Smooth muscle cell (in vitro differentiated cells): Measurements from ENCODE around the gene SEMG1. TPM values are rescaled to one million over a fixed set of nuclear protein-coding genes. Genes with fewer than 3 reads are reported as not detected.

Experiments
- DNase-seq: peaks from one replicate; lab custom pipeline; 2025; ENCODE audit not compliant: unreplicated experiment; lab: John Stamatoyannopoulos, UW
- H2AFZ ChIP-seq: fragments of 200-600 bp; sonication (generic); 2 replicates; pipeline ENCODE4 v1.6.0; 2016; ENCODE audit warnings: antibody characterized with exemption, low read depth, mild to moderate bottlenecking
- H3F3A ChIP-seq: fragments of 200-600 bp; sonication (generic); 2 replicates; pipeline ENCODE4 v1.6.0; 2017; ENCODE audit warnings: antibody characterized with exemption, low read depth
- H3K27ac ChIP-seq: fragments of 200-600 bp; sonication (generic); 2 replicates; pipeline ENCODE4 v1.5.1; 2016; ENCODE audit warnings: low read depth, mild to moderate bottlenecking
- H3K27me3 ChIP-seq: fragments of 200-600 bp; sonication (generic); 2 replicates; pipeline ENCODE4 v1.6.1; 2016; ENCODE audit warnings: low read depth, mild to moderate bottlenecking
- H3K36me3 ChIP-seq: fragments of 200-600 bp; sonication (generic); 2 replicates; pipeline ENCODE4 v1.5.1; 2016; ENCODE audit warnings: low read depth
- H3K4me1 ChIP-seq: fragments of 200-600 bp; sonication (generic); 2 replicates; pipeline ENCODE4 v1.5.1; 2016; ENCODE audit warnings: low read depth
- H3K4me2 ChIP-seq: fragments of 200-600 bp; sonication (generic); 2 replicates; pipeline ENCODE4 v1.6.0; 2016; ENCODE audit warnings: mild to moderate bottlenecking
- H3K4me3 ChIP-seq: fragments of 200-600 bp; sonication (generic); 2 replicates; pipeline ENCODE4 v1.5.1; 2016; ENCODE audit warnings: mild to moderate bottlenecking
- H3K79me2 ChIP-seq: fragments of 200-600 bp; sonication (generic); 2 replicates; pipeline ENCODE4 v1.6.0; 2016; ENCODE audit warnings: low read depth, mild to moderate bottlenecking
- H3K9ac ChIP-seq: fragments of 200-600 bp; sonication (generic); 2 replicates; pipeline ENCODE4 v1.6.0; 2016; ENCODE audit warnings: low read depth
- H3K9me3 ChIP-seq: fragments of 200-600 bp; sonication (generic); replicated peaks from 2 replicates; pipeline ENCODE4 v1.5.1; 2016; ENCODE audit warnings: low read depth
- H4K20me1 ChIP-seq: fragments of 200-600 bp; sonication (generic); 2 replicates; pipeline ENCODE4 v1.6.0; 2016; ENCODE audit warnings: low read depth
- WGBS: methylation state at CpG from one replicate; pipeline ENCODE4 v1.1.7; 2016; ENCODE audit warnings: low lambda C conversion rate; 5-methylcytosine and 5-hydroxymethylcytosine counted together
- polyA plus RNA-seq: library from polyadenylated mRNA; unstranded; fragments of >200 nt; fragmentation: Nextera tagmentation; extraction: Ambion mirVana; gene quantifications from 2 replicates; pipeline ENCODE4 v1.2.1, GENCODE V29; 2016
- total RNA-seq: library from RNA; depleted of rRNA; stranded (reverse); fragments of >200 nt; gene quantifications from 2 replicates; pipeline ENCODE4 v1.2.3, GENCODE V29; 2014
- TF ChIP-seq, protein P1 (sequence below): fragments of 200-600 bp; sonication (generic); IDR thresholded peaks from 2 replicates; pipeline ENCODE4 v1.5.1; 2017; ENCODE audit warnings: borderline replicate concordance, mild to moderate bottlenecking, antibody characterized with exemption; ENCODE audit not compliant: insufficient read depth, poor library complexity, severe bottlenecking

The SEMG1 gene
- total and polyA plus RNA-seq, 2 experiments from 2014 or later: not detected

DNA sequence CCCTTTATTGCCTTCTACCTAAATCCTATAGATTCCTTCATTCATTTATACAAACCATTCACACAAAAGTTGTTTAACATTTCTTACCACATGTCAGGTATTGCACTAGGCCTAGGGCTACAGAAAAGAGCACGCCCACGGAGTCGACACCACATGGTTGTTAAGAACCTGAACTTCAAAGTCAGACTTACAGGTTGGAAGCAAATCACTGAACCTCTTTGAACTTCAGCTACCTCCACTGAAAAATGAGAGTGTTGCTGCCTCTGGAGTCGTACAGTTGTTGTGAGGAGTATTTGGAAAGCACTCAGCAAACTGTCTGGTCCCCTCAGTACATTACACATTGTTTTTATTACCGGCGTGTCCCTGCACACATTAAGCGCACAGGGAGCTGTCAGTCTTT, 50.9 kb downstream of the SEMG1 start:
- WGBS: 87% methylated on average over 7 of the region's 7 CpGs
- Histone ChIP-seq H4K20me1 (no peaks in the 10 kb centered on the region), H3K4me3 (no peak overlapping the region)

DNA sequence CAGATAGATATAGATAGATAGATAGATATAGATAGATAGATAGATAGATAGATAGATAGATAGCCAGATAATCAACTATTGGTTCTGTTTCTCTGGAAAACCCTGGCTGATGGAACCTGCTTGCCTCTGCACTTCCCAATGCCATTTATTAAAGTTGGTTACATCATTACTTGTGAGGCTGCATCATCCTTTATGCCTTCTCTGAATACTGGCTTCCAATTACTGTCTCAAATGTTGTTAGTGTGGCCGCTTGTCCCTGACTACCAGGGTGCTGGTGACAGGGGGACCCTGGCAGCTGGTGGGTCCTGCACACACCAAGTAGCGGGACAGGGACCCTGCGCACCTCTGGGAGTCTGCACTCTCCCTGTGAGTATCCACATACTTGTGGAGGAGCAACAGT, 51.4 kb downstream of the SEMG1 start:
- 99% methylated on average over 3 of the region's 3 CpGs for WGBS
- Histone ChIP-seq H3K9me3 (no peaks in the 10 kb centered on the region), H3K4me2 (no peak overlapping the region), H2AFZ (no peak overlapping the region), H3K4me1 (no peaks in the 10 kb centered on the region), H3K36me3 (no peaks in the 10 kb centered on the region), H3K79me2 (no peaks in the 10 kb centered on the region), H4K20me1 (no peaks in the 10 kb centered on the region), H3K27ac (no peak overlapping the region), H3F3A (no peaks in the 10 kb centered on the region), H3K9ac (no peak overlapping the region), H3K27me3 (peaks cover 15% of the 10 kb centered on the region), H3K4me3 (no peak overlapping the region)
- TF ChIP-seq, protein P1, sequence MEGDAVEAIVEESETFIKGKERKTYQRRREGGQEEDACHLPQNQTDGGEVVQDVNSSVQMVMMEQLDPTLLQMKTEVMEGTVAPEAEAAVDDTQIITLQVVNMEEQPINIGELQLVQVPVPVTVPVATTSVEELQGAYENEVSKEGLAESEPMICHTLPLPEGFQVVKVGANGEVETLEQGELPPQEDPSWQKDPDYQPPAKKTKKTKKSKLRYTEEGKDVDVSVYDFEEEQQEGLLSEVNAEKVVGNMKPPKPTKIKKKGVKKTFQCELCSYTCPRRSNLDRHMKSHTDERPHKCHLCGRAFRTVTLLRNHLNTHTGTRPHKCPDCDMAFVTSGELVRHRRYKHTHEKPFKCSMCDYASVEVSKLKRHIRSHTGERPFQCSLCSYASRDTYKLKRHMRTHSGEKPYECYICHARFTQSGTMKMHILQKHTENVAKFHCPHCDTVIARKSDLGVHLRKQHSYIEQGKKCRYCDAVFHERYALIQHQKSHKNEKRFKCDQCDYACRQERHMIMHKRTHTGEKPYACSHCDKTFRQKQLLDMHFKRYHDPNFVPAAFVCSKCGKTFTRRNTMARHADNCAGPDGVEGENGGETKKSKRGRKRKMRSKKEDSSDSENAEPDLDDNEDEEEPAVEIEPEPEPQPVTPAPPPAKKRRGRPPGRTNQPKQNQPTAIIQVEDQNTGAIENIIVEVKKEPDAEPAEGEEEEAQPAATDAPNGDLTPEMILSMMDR: no peak
- DNase-seq: no peak

More for the DNA sequence above, 50.9 kb downstream of the SEMG1 start:
- no peak for DNase-seq
- Histone ChIP-seq H3K27ac (no peak overlapping the region), H3K9ac (no peak overlapping the region), H3K4me2 (no peak overlapping the region), H3K4me1 (no peaks in the 10 kb centered on the region), H3F3A (no peaks in the 10 kb centered on the region), H3K27me3 (peaks cover 15% of the 10 kb centered on the region), H3K36me3 (no peaks in the 10 kb centered on the region), H3K79me2 (no peaks in the 10 kb centered on the region), H2AFZ (no peak overlapping the region), H3K9me3 (no peaks in the 10 kb centered on the region)
- TF ChIP-seq, protein P1: no peak

DNA sequence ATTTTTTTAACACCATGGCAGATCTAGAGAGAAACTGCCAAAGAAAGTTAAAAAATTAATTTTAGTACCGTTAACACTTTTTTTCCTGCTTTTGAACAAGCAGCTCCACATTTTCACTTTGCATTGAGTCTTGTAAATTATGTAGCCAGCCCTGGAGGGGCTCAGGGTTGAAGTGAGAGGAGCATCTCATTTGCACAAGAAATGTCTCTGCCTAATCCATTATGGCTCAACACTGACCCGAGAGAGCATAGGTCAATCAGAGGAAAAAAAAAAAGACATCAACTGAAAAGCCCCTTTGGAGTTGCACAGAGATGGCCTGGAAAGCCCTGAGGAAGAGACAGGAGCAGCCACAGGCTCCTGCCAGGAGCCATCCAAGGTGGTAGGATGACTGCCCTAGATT, 51.8 kb downstream of the SEMG1 start:
- Histone ChIP-seq H2AFZ (no peak overlapping the region), H3K27me3 (peaks cover 15% of the 10 kb centered on the region), H3K4me1 (no peaks in the 10 kb centered on the region), H4K20me1 (no peaks in the 10 kb centered on the region), H3K4me2 (no peak overlapping the region), H3K9ac (no peak overlapping the region), H3K27ac (no peak overlapping the region), H3F3A (no peaks in the 10 kb centered on the region), H3K9me3 (no peaks in the 10 kb centered on the region), H3K4me3 (no peak overlapping the region), H3K36me3 (no peaks in the 10 kb centered on the region), H3K79me2 (no peaks in the 10 kb centered on the region)
- no peak for DNase-seq
- TF ChIP-seq, protein P1: no peak
- WGBS: 61% methylated on average over 2 of the region's 2 CpGs

Other genes with a start within 250 kb of the SEMG1 start
- gene TOMM34, start 246.6 kb upstream of the SEMG1 start, total RNA-seq: 24.4 and 34.9 TPM in 2 replicates
- gene TOMM34, start 246.6 kb upstream of the SEMG1 start, polyA plus RNA-seq: 27.2 and 50.0 TPM in 2 replicates
- gene STK4, start 240.5 kb upstream of the SEMG1 start, total RNA-seq: 24.2 and 33.5 TPM in 2 replicates
- gene STK4, start 240.5 kb upstream of the SEMG1 start, polyA plus RNA-seq: 16.8 and 24.8 TPM in 2 replicates
- 0.49 and 1.4 TPM in 2 replicates for gene KCNS1, start 105.9 kb upstream of the SEMG1 start, total RNA-seq
- gene KCNS1, start 105.9 kb upstream of the SEMG1 start, polyA plus RNA-seq: 0.35 and 1.8 TPM in 2 replicates
- not detected in 2 replicates for gene WFDC5, start 91.9 kb upstream of the SEMG1 start, total RNA-seq
- gene WFDC5, start 91.9 kb upstream of the SEMG1 start, polyA plus RNA-seq: not detected in 2 replicates
- not detected in 2 replicates for gene WFDC12, start 82.6 kb upstream of the SEMG1 start, total RNA-seq
- not detected in 2 replicates for gene WFDC12, start 82.6 kb upstream of the SEMG1 start, polyA plus RNA-seq
- gene PI3, start 32.1 kb upstream of the SEMG1 start, total RNA-seq: not detected in 2 replicates
- not detected in 2 replicates for gene PI3, start 32.1 kb upstream of the SEMG1 start, polyA plus RNA-seq
- gene SEMG2, start 14.3 kb downstream of the SEMG1 start, total RNA-seq: not detected in 2 replicates
- gene SEMG2, start 14.3 kb downstream of the SEMG1 start, polyA plus RNA-seq: not detected in 2 replicates
- gene SLPI, start 47.5 kb downstream of the SEMG1 start, total RNA-seq: 0.63 and 1.1 TPM in 2 replicates
- 3.1 and 5.2 TPM in 2 replicates for gene SLPI, start 47.5 kb downstream of the SEMG1 start, polyA plus RNA-seq
- not detected in 2 replicates for gene RBPJL, start 99.8 kb downstream of the SEMG1 start, total RNA-seq
- gene RBPJL, start 99.8 kb downstream of the SEMG1 start, polyA plus RNA-seq: not detected in 2 replicates
- gene MATN4, start 101.3 kb downstream of the SEMG1 start, total RNA-seq: not detected in 2 replicates
- gene MATN4, start 101.3 kb downstream of the SEMG1 start, polyA plus RNA-seq: not detected in 2 replicates
- 70.7 and 78.1 TPM in 2 replicates for gene SDC4, start 141.4 kb downstream of the SEMG1 start, total RNA-seq
- gene SDC4, start 141.4 kb downstream of the SEMG1 start, polyA plus RNA-seq: 45.0 and 122 TPM in 2 replicates
- 14.5 and 15.2 TPM in 2 replicates for gene SYS1, start 156.1 kb downstream of the SEMG1 start, total RNA-seq
- 17.0 and 24.7 TPM in 2 replicates for gene SYS1, start 156.1 kb downstream of the SEMG1 start, polyA plus RNA-seq
- gene TP53TG5, start 171.3 kb downstream of the SEMG1 start, total RNA-seq: not detected in 2 replicates
- gene TP53TG5, start 171.3 kb downstream of the SEMG1 start, polyA plus RNA-seq: 0.06 TPM in 1 of 2 replicates, not detected in the other
- 5.9 and 6.4 TPM in 2 replicates for gene DBNDD2, start 201.3 kb downstream of the SEMG1 start, total RNA-seq
- gene DBNDD2, start 201.3 kb downstream of the SEMG1 start, polyA plus RNA-seq: 2.9 and 11.0 TPM in 2 replicates
- 90.7 and 99.5 TPM in 2 replicates for gene PIGT, start 209.1 kb downstream of the SEMG1 start, total RNA-seq
- gene PIGT, start 209.1 kb downstream of the SEMG1 start, polyA plus RNA-seq: 169 and 206 TPM in 2 replicates